Ishikawa (cell line): Measurements from ENCODE around the gene NT5M.

Experiments used
- FOXM1 ChIP-seq: IDR thresholded peaks from 2 replicates; pipeline ENCODE4 v1.6.1; 2012; ENCODE audit warnings: low read depth, borderline replicate concordance
- MAX ChIP-seq: IDR thresholded peaks from 2 replicates; pipeline ENCODE4 v1.6.1; 2012
- NFIC ChIP-seq: IDR thresholded peaks from 2 replicates; pipeline ENCODE4 v1.6.1; 2012
- RAD21 ChIP-seq: IDR thresholded peaks from 2 replicates; pipeline ENCODE4 v1.6.1; 2012; ENCODE audit warnings: low read depth
- TAF1 ChIP-seq: IDR thresholded peaks from 2 replicates; pipeline ENCODE4 v1.6.1; 2012; ENCODE audit warnings: low read depth, mild to moderate bottlenecking

- TF ChIP-seq MAX (no peak), TAF1 (no peak), FOXM1 (no peak), RAD21 (no peak), NFIC (no peak)
Measured at GRCh38 chr17:17356931-17357270, 53.7 kb downstream of the NT5M start.
